Naive B cell (primary cell): ENCODE measurements around the gene NKAIN2. TPM values are rescaled to one million over a fixed set of nuclear protein-coding genes. Genes with fewer than 3 reads are reported as not detected.

Source experiments
- ATAC-seq, 2 donors: fragments of 150-1000 bp; cut with Tn5 transposase; 2 replicates each; pipeline ENCODE4 v1.10.0; 2021; ENCODE audit warnings: low read depth in 2 of 2, mild to moderate bottlenecking in 2 of 2, moderate library complexity in 2 of 2
- DNase-seq: peaks from one replicate; pipeline ENCODE4 v3.0.0; 2022
- H3K27ac Mint-ChIP-seq, 6 donors: one replicate each; pipeline ENCODE4 v1.8.0; 2020 to 2022; ENCODE audit warnings: mild to moderate bottlenecking in 6 of 6, mixed read lengths in 6 of 6, moderate library complexity in 5 of 6, inconsistent platforms in 2 of 6
- H3K27me3 Mint-ChIP-seq, 3 donors: one replicate each; pipeline ENCODE4 v1.8.0; 2021 to 2022; ENCODE audit warnings: mixed read lengths in 3 of 3, mild to moderate bottlenecking in 1 of 3
- H3K36me3 Mint-ChIP-seq, 2 donors: one replicate each; pipeline ENCODE4 v1.8.0; 2020 to 2022; ENCODE audit warnings: mixed read lengths in 2 of 2, inconsistent platforms in 1 of 2, mild to moderate bottlenecking in 1 of 2
- H3K4me1 Mint-ChIP-seq, 3 donors: one replicate each; pipeline ENCODE4 v1.8.0; 2020 to 2022; ENCODE audit warnings: mixed read lengths in 3 of 3, inconsistent platforms in 1 of 3, mild to moderate bottlenecking in 1 of 3, moderate library complexity in 1 of 3
- H3K4me3 Mint-ChIP-seq, 8 donors: one replicate each; pipeline ENCODE4 v1.8.0; 2020 to 2022; ENCODE audit warnings: mild to moderate bottlenecking in 8 of 8, mixed read lengths in 8 of 8, moderate library complexity in 8 of 8, inconsistent platforms in 2 of 8
- H3K9me3 Mint-ChIP-seq, 7 donors: one replicate each; pipeline ENCODE4 v1.8.0; 2020 to 2022; ENCODE audit warnings: mixed read lengths in 7 of 7, mild to moderate bottlenecking in 5 of 7, inconsistent platforms in 2 of 7, moderate library complexity in 1 of 7
- polyA plus RNA-seq, 6 donors: library from polyadenylated mRNA; unstranded; fragments of 300-500 nt; fragmentation: Illumina TruSeq; gene quantifications; one replicate each; pipeline ENCODE4 v1.2.3, GENCODE V29; 2021; ENCODE audit warnings: low read depth in 6 of 6

NKAIN2 gene
- polyA plus RNA-seq, 6 donors from 2014 or later = not detected

GRCh38 chr6:124800222-124800621 is 996.6 kb downstream of the NKAIN2 start:
- Mint-ChIP-seq H3K36me3 (no peaks in the 10 kb centered on the region), H3K4me1 (no peaks in the 10 kb centered on the region), H3K27me3 (no peaks in the 10 kb centered on the region), H3K27ac (peak overlapping the region in 1 of 6 donors; percentile 2), H3K9me3 (peaks cover 0 to 4% (median 0%) of the 10 kb centered on the region in 7 donors), H3K4me3 (no peak overlapping the region)
- ATAC-seq (no peak), DNase-seq (no peak)

DNA sequence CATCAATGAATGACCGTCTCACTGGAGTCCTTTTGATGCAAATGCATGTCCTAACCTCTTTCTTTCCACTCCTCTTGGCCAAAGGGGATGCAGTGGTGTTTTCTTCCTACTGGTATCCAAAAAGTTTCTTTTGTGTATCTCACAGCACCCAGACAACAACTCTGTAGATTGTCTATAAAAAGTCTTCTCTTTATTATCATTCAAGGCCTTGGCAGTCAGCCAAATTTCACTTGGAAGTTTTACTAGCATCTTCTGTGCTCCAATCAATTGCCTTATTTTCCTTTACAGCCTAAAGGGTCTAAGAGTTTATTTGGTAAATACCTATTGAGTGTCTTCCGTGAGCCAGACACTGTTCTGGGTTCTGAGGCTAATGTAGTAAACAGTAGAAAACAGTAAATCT is 1008.4 kb downstream of the NKAIN2 start:
- Mint-ChIP-seq H3K27me3 (no peaks in the 10 kb centered on the region), H3K27ac (no peak overlapping the region), H3K4me3 (no peak overlapping the region), H3K9me3 (peaks cover 0 to 8% (median 2%) of the 10 kb centered on the region in 7 donors), H3K4me1 (no peaks in the 10 kb centered on the region), H3K36me3 (no peaks in the 10 kb centered on the region)
- no peak for DNase-seq
- no peak for ATAC-seq

GRCh38 chr6:124819346-124819745 is 1015.7 kb downstream of the NKAIN2 start:
- H3K4me3 Mint-ChIP-seq = no peak overlapping the region
- no peaks in the 10 kb centered on the region for H3K27me3 Mint-ChIP-seq
- no peaks in the 10 kb centered on the region for H3K36me3 Mint-ChIP-seq
- no peak for ATAC-seq
- H3K4me1 Mint-ChIP-seq = no peaks in the 10 kb centered on the region
- H3K9me3 Mint-ChIP-seq = peaks cover 0 to 10% (median 3%) of the 10 kb centered on the region in 7 donors
- no peak for DNase-seq
- no peak overlapping the region for H3K27ac Mint-ChIP-seq

GRCh38 chr6:124822204-124822613 is 1018.5 kb downstream of the NKAIN2 start:
- H3K4me3 Mint-ChIP-seq = no peak overlapping the region
- H3K27ac Mint-ChIP-seq = no peak overlapping the region
- H3K9me3 Mint-ChIP-seq = peaks cover 0 to 5% (median 0%) of the 10 kb centered on the region in 7 donors
- no peaks in the 10 kb centered on the region for H3K27me3 Mint-ChIP-seq
- ATAC-seq = no peak
- DNase-seq = no peak
- no peaks in the 10 kb centered on the region for H3K36me3 Mint-ChIP-seq
- H3K4me1 Mint-ChIP-seq = no peaks in the 10 kb centered on the region

- Mint-ChIP-seq H3K27ac (no peak overlapping the region), H3K4me1 (no peaks in the 10 kb centered on the region), H3K4me3 (no peak overlapping the region), H3K27me3 (no peaks in the 10 kb centered on the region), H3K9me3 (peaks cover 0 to 2% (median 0%) of the 10 kb centered on the region in 7 donors), H3K36me3 (no peaks in the 10 kb centered on the region)
- DNase-seq (no peak), ATAC-seq (no peak)
These were observed 1019.1 kb downstream of the NKAIN2 start for GRCh38 chr6:124822721-124823120.

DNA sequence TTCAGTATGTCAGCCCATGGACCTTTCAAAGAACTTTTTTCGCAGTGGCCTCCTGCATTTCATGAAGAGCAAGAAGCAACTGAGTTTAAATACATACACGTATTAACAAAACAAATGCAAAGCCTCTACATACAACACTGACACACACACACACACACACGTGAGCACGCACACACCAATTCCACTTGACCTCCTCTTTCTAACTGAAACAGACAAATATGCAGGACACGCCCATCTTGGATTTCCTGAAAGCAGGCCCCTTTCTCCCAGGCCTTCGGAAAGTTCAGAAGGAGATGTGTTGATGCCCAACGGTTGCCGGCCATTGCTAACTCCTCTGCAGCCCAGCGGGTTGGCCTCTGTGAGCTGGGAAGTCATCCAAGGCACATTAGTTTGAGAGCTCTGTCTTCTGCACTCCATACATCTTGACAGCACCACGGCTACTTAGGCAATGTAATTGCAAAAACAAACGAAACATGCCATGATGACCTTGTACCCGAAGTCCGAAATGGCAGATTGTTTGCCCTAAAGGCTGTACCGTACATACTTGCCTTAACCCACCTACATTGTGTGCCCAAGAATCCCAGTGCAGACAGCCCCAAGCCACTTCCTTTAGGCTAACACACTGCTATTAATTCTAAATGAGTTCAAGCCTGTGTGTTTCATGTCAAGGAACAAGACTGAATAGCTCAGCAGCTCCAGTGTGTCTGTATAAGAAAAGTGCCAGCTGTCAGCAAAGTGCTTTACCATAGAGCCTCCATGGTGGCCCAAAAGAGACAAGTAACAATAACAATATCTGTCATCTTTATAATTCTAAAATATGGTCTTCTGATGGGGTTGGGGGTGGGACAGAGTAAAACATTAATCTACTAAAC is 1019.8 kb downstream of the NKAIN2 start:
- Mint-ChIP-seq H3K4me3 (no peak overlapping the region), H3K9me3 (peaks cover 0 to 2% (median 0%) of the 10 kb centered on the region in 7 donors), H3K36me3 (no peaks in the 10 kb centered on the region), H3K4me1 (no peaks in the 10 kb centered on the region), H3K27ac (no peak overlapping the region), H3K27me3 (no peaks in the 10 kb centered on the region)
- DNase-seq (no peak), ATAC-seq (no peak)

DNA sequence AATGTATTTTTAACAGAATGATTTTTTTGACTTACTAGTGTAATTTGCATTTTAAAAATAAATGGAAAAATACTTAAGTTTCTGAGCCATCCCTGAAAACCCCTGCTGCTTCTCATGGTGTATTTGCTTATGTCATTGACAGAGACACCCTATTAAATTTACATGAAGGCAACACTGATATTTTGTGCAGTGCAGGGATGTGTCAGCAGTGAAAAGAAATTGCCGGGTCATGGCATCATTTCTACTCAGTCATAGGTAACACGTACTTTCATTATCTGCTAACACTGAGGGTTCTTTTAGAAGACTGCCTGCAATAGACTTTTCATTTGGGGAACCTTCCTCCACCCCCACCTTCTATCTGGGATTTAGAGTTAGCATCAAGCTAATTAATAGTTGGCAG is 1021.9 kb downstream of the NKAIN2 start:
- DNase-seq (no peak), ATAC-seq (no peak)
- no peak overlapping the region for H3K4me3 Mint-ChIP-seq
- no peak overlapping the region for H3K27ac Mint-ChIP-seq
- H3K4me1 Mint-ChIP-seq = no peaks in the 10 kb centered on the region
- no peaks in the 10 kb centered on the region for H3K9me3 Mint-ChIP-seq
- no peaks in the 10 kb centered on the region for H3K36me3 Mint-ChIP-seq
- no peaks in the 10 kb centered on the region for H3K27me3 Mint-ChIP-seq

- H3K4me1 Mint-ChIP-seq = no peaks in the 10 kb centered on the region
- ATAC-seq (no peak), DNase-seq (no peak)
- H3K9me3 Mint-ChIP-seq = no peaks in the 10 kb centered on the region
- no peak overlapping the region for H3K27ac Mint-ChIP-seq
- H3K4me3 Mint-ChIP-seq = no peak overlapping the region
- no peaks in the 10 kb centered on the region for H3K27me3 Mint-ChIP-seq
- H3K36me3 Mint-ChIP-seq = no peaks in the 10 kb centered on the region
These were observed 1026.2 kb downstream of the NKAIN2 start for GRCh38 chr6:124829822-124830221.

DNA sequence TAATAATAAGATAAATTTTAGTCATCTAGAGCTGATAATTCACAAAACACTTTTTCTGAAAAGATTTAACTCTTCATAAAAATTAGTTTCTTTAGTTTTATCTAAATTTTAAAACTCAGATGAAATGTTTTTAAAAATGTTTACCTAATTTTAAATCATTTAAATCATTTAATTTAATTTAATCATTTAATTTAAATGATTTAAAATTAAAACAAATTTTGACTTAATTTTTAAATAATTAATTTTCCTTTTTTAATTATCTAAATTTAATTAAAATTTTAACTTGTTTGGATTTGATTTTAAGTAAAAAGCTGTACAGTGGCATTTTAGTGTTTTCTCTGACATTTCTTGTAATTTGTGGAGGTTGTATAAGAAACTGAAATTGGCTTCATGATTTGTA is 1026.8 kb downstream of the NKAIN2 start:
- no peak for DNase-seq
- Mint-ChIP-seq H3K9me3 (no peaks in the 10 kb centered on the region), H3K4me1 (no peaks in the 10 kb centered on the region), H3K27ac (no peak overlapping the region), H3K27me3 (no peaks in the 10 kb centered on the region), H3K4me3 (no peak overlapping the region), H3K36me3 (no peaks in the 10 kb centered on the region)
- no peak for ATAC-seq

DNA sequence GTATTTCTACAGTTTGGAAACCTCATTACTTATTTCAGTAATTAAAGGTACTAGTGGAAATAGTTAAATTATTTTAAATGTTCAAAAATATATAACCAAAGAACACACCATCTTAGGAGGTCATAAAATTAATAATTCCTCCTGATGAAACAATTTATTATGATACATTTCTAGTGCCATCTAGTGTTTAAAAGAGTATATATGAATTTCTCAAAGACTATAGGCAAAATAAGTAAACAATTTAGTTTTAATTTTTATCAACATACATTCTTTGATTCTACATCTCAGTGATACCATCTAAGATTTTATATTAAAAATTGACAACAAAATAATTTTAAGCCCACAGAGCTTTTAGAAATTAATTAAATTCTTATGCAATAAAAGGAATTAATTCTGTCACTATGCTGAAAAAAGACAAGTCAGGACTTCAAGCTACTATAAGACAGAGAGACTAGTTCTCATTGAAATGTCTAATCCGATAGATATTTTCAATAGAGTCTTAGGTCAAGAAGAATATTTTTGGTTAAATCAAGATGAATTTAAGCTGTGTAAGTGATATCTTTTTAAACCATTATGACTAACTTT is 1050.8 kb downstream of the NKAIN2 start:
- no peaks in the 10 kb centered on the region for H3K36me3 Mint-ChIP-seq
- no peak overlapping the region for H3K4me3 Mint-ChIP-seq
- no peak for ATAC-seq
- peaks cover 0 to 5% (median 0%) of the 10 kb centered on the region in 7 donors for H3K9me3 Mint-ChIP-seq
- peaks cover 0 to 5% (median 0%) of the 10 kb centered on the region in 3 donors for H3K27me3 Mint-ChIP-seq
- H3K27ac Mint-ChIP-seq = no peak overlapping the region
- DNase-seq = no peak
- H3K4me1 Mint-ChIP-seq = no peaks in the 10 kb centered on the region

- DNase-seq (no peak), ATAC-seq (no peak)
- Mint-ChIP-seq H3K27ac (no peak overlapping the region), H3K4me1 (no peaks in the 10 kb centered on the region), H3K9me3 (no peaks in the 10 kb centered on the region), H3K27me3 (no peaks in the 10 kb centered on the region), H3K4me3 (no peak overlapping the region), H3K36me3 (no peaks in the 10 kb centered on the region)
These were observed 1054.1 kb downstream of the NKAIN2 start for GRCh38 chr6:124857746-124858145.

- Mint-ChIP-seq H3K27ac (no peak overlapping the region), H3K27me3 (no peaks in the 10 kb centered on the region), H3K4me1 (no peaks in the 10 kb centered on the region), H3K4me3 (no peak overlapping the region), H3K9me3 (peaks cover 0 to 3% (median 0%) of the 10 kb centered on the region in 7 donors), H3K36me3 (no peaks in the 10 kb centered on the region)
- no peak for DNase-seq
- no peak for ATAC-seq
These were observed 1054.9 kb downstream of the NKAIN2 start for GRCh38 chr6:124858564-124858963.

- Mint-ChIP-seq H3K36me3 (no peaks in the 10 kb centered on the region), H3K4me1 (no peaks in the 10 kb centered on the region), H3K9me3 (peaks cover 0 to 3% (median 0%) of the 10 kb centered on the region in 7 donors), H3K4me3 (no peak overlapping the region), H3K27me3 (no peaks in the 10 kb centered on the region), H3K27ac (no peak overlapping the region)
- DNase-seq (no peak), ATAC-seq (no peak)
These were observed 1055.7 kb downstream of the NKAIN2 start for GRCh38 chr6:124859366-124859765.

DNA sequence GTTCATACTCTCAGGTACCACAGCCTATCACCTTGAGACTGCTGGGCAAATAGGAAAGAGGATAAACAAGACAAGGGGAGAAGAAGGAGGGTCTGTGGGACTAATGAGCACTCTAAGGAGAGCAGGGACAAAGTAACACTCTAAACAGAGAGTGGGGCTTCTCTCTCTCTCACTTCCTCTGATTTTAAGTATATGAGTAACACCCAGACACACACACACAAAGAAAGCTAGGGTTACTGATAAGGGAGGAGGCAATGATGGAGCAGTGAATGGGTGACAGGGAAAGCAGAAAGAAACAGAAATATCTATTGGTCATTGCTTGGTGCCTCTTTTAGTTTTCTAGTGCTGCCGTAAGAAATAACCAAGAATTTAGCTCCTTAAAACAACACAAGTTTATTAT is 1062.4 kb downstream of the NKAIN2 start:
- H3K4me1 Mint-ChIP-seq = no peaks in the 10 kb centered on the region
- no peaks in the 10 kb centered on the region for H3K36me3 Mint-ChIP-seq
- H3K9me3 Mint-ChIP-seq = peaks cover 0 to 7% (median 0%) of the 10 kb centered on the region in 7 donors
- no peaks in the 10 kb centered on the region for H3K27me3 Mint-ChIP-seq
- ATAC-seq (no peak), DNase-seq (no peak)
- H3K27ac Mint-ChIP-seq = no peak overlapping the region
- H3K4me3 Mint-ChIP-seq = no peak overlapping the region
